PFSK-1 (cell line): Measurements from ENCODE around the gene STX18.

Source experiments
- POLR2AphosphoS5 ChIP-seq: IDR thresholded peaks from 2 replicates; pipeline ENCODE4 v1.6.1; 2012; ENCODE audit warnings: low read depth, mild to moderate bottlenecking, control low read depth, low read length, moderate library complexity
- TAF1 ChIP-seq: IDR thresholded peaks from 2 replicates; pipeline ENCODE4 v1.6.1; 2012; ENCODE audit warnings: low read length, control low read depth, borderline replicate concordance; ENCODE audit not compliant: insufficient read depth
- TF ChIP-seq, protein P1 (sequence below), 2 experiments: IDR thresholded peaks; 2 replicates each; pipeline versions ENCODE4 v1.6.1 to v1.8.0; 2011 to 2012; ENCODE audit warnings: low read depth in 2 of 2, low read length in 2 of 2, control low read depth in 1 of 2, inconsistent platforms in 1 of 2, mild to moderate bottlenecking in 1 of 2, moderate library complexity in 1 of 2; ENCODE audit not compliant: insufficient read depth in 1 of 2

DNA sequence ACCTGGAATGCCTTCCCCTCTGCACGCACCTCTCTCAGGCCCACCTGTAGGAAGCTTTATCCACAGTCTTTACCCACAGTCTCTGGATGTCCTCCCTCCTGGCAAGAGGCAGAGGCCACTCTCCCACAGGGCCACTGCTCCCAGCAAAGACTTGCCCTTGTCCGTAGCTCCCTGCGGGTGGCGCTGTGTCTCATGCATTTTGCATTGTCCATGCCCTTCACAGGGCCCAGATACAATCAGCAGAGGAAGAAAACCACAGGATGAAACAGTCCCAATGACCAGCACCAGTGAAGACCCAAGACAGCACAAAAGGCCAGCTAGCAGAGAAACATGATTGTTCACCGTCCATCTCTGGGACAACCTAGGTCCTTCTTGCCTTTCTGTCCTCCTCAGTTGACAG, 157.0 kb downstream of the STX18 start:
- TF ChIP-seq POLR2AphosphoS5 (no peak), TAF1 (no peak)
- TF ChIP-seq, protein P1, sequence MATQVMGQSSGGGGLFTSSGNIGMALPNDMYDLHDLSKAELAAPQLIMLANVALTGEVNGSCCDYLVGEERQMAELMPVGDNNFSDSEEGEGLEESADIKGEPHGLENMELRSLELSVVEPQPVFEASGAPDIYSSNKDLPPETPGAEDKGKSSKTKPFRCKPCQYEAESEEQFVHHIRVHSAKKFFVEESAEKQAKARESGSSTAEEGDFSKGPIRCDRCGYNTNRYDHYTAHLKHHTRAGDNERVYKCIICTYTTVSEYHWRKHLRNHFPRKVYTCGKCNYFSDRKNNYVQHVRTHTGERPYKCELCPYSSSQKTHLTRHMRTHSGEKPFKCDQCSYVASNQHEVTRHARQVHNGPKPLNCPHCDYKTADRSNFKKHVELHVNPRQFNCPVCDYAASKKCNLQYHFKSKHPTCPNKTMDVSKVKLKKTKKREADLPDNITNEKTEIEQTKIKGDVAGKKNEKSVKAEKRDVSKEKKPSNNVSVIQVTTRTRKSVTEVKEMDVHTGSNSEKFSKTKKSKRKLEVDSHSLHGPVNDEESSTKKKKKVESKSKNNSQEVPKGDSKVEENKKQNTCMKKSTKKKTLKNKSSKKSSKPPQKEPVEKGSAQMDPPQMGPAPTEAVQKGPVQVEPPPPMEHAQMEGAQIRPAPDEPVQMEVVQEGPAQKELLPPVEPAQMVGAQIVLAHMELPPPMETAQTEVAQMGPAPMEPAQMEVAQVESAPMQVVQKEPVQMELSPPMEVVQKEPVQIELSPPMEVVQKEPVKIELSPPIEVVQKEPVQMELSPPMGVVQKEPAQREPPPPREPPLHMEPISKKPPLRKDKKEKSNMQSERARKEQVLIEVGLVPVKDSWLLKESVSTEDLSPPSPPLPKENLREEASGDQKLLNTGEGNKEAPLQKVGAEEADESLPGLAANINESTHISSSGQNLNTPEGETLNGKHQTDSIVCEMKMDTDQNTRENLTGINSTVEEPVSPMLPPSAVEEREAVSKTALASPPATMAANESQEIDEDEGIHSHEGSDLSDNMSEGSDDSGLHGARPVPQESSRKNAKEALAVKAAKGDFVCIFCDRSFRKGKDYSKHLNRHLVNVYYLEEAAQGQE (IDR thresholded peaks at IDR 0.05; ENCODE audit: insufficient read depth in 1 of 2, low read depth in 2 of 2, low read length in 2 of 2), result no peak
